GM23248 (cell line): ENCODE data around the gene MAP3K21.

Experiments
- EZH2 ChIP-seq: fragments of 200-600 bp; sonication (generic); IDR thresholded peaks from 2 replicates; pipeline ENCODE4 v1.6.1; 2018; ENCODE audit warnings: antibody characterized with exemption, mild to moderate bottlenecking; ENCODE audit not compliant: insufficient read depth, poor library complexity, severe bottlenecking
- EZH2phosphoT487 ChIP-seq: fragments of 200-600 bp; sonication (generic); IDR thresholded peaks from 2 replicates; pipeline ENCODE4 v1.6.1; 2018; ENCODE audit warnings: antibody characterized with exemption, moderate library complexity, mild to moderate bottlenecking, low read depth; ENCODE audit not compliant: insufficient read depth

DNA sequence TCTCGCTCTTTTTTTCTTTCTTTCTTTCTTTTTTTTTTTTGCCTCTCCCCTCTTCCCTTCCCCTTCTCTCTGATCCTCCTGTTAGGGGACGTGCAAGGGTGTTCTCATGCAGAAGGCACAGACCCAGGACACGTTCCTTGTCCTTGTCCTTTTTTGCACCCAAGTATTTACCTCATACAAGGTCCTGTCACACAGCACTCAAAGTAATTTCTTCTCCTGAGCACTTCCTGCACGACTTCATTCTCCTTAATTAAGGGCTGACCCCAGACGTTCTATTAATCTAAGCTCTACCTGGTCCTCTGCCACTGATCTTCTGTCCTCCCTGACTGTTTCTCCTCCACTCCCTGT lies 31.6 kb upstream of the MAP3K21 start:
- TF ChIP-seq EZH2 (no peak), EZH2phosphoT487 (no peak)
